Suprapubic skin (tissue), 3 donors: ENCODE data around the gene CBX4.

ENCODE experiments used
- POLR2AphosphoS5 ChIP-seq, 3 donors: sonication (generic); formaldehyde crosslinking; IDR thresholded peaks; one replicate each; pipeline ENCODE4 v1.6.1; 2017; ENCODE audit warnings: antibody characterized with exemption in 3 of 3
- TF ChIP-seq, protein P1 (sequence below), 2 donors: fragments of 200-600 bp in 1 of 2; fragments of 450-650 bp in 1 of 2; sonication (generic) in 1 of 2; IDR thresholded peaks; one replicate each; pipeline ENCODE4 v1.5.1; 2016 to 2019; ENCODE audit warnings: antibody characterized with exemption in 2 of 2, mild to moderate bottlenecking in 1 of 2, moderate library complexity in 1 of 2

DNA sequence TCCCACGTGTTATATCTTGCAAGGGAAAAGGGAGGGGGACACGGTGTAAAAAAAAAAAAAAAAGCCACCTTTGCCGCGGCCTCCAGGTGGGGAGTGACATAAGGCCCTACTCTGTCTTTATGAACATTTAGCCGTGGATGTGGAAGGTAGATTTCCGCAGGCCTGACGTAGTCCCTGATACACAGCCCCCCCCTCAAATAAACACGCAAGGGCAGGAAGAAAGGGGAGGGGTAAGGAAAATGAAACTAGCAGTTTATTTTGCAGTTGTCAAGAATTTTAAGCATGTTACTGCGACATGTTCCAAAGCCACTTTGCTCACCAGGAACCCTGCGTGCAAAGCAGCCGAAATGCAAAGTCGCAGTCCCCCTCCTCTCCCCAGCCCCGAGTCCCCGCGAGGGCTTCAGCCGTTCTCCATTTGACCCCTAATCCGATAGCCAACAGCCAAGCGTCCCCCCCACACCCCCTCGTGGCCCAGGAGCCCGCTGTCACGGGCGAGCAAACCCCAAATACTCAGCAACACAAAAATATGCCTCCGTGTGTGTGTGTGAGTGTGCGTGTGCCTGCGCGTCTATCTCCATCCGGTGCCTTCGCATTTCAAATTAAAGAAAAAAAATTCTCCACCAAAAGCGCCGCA is 1.2 kb downstream of the CBX4 start:
- TF ChIP-seq POLR2AphosphoS5 (IDR thresholded peaks at IDR 0.05) = no peak
- TF ChIP-seq, protein P1, sequence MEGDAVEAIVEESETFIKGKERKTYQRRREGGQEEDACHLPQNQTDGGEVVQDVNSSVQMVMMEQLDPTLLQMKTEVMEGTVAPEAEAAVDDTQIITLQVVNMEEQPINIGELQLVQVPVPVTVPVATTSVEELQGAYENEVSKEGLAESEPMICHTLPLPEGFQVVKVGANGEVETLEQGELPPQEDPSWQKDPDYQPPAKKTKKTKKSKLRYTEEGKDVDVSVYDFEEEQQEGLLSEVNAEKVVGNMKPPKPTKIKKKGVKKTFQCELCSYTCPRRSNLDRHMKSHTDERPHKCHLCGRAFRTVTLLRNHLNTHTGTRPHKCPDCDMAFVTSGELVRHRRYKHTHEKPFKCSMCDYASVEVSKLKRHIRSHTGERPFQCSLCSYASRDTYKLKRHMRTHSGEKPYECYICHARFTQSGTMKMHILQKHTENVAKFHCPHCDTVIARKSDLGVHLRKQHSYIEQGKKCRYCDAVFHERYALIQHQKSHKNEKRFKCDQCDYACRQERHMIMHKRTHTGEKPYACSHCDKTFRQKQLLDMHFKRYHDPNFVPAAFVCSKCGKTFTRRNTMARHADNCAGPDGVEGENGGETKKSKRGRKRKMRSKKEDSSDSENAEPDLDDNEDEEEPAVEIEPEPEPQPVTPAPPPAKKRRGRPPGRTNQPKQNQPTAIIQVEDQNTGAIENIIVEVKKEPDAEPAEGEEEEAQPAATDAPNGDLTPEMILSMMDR (IDR thresholded peaks at IDR 0.05) = no peak
